ENCODE data around the gene ZNF428.
A peak's percentile ranks its signal among the peaks of the same experiment; 100 is the strongest.
"Not testable (repeated sequence)": the region's sequence is repeated elsewhere in the genome, so short reads cannot be mapped to it uniquely, and the experiment has no call there.

Gene ZNF428

DNA sequence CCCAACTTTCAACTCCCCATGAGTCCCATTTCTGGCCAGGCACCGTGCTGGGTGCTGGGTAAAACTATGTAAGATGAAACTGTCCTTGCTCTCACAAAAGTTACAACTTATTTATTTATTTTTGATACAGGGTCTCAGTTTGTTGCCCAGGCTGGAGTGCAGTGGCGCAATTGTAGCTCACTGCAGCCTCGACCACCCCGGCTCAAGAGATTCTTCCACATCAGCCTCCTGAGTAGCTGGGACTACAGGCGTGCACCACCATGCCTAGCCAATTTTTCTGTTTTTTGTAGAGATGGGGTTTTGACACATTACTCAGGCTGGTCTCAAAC, 33.1 kb upstream of the ZNF428 start:
- Histone ChIP-seq H4K20me1 (ENCODE audit: insufficient read depth) (no peaks in the 10 kb centered on the region), H3K9ac (no peak overlapping the region), H3K27ac (no peak overlapping the region), H3K79me2 (ENCODE audit: insufficient read depth, low read depth) (no peaks in the 10 kb centered on the region), H3K4me2 (no peak overlapping the region), H2AFZ (ENCODE audit: low read depth) (peak overlapping the region; percentile 53), H3K36me3 (ENCODE audit: insufficient read depth) (no peaks in the 10 kb centered on the region), H3K4me1 (ENCODE audit: low read depth, poor library complexity, severe bottlenecking) (no peaks in the 10 kb centered on the region), H3K27me3 (ENCODE audit: insufficient read depth, low read depth) (no peaks in the 10 kb centered on the region), H3K4me3 (IDR thresholded peaks at IDR 0.05; ENCODE audit: insufficient read depth, low read depth, low read length) (no peak overlapping the region)
- TF ChIP-seq, protein P1, sequence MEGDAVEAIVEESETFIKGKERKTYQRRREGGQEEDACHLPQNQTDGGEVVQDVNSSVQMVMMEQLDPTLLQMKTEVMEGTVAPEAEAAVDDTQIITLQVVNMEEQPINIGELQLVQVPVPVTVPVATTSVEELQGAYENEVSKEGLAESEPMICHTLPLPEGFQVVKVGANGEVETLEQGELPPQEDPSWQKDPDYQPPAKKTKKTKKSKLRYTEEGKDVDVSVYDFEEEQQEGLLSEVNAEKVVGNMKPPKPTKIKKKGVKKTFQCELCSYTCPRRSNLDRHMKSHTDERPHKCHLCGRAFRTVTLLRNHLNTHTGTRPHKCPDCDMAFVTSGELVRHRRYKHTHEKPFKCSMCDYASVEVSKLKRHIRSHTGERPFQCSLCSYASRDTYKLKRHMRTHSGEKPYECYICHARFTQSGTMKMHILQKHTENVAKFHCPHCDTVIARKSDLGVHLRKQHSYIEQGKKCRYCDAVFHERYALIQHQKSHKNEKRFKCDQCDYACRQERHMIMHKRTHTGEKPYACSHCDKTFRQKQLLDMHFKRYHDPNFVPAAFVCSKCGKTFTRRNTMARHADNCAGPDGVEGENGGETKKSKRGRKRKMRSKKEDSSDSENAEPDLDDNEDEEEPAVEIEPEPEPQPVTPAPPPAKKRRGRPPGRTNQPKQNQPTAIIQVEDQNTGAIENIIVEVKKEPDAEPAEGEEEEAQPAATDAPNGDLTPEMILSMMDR (conservative IDR thresholded peaks at IDR 0.05; ENCODE audit: low read depth, low read length): no peak

DNA sequence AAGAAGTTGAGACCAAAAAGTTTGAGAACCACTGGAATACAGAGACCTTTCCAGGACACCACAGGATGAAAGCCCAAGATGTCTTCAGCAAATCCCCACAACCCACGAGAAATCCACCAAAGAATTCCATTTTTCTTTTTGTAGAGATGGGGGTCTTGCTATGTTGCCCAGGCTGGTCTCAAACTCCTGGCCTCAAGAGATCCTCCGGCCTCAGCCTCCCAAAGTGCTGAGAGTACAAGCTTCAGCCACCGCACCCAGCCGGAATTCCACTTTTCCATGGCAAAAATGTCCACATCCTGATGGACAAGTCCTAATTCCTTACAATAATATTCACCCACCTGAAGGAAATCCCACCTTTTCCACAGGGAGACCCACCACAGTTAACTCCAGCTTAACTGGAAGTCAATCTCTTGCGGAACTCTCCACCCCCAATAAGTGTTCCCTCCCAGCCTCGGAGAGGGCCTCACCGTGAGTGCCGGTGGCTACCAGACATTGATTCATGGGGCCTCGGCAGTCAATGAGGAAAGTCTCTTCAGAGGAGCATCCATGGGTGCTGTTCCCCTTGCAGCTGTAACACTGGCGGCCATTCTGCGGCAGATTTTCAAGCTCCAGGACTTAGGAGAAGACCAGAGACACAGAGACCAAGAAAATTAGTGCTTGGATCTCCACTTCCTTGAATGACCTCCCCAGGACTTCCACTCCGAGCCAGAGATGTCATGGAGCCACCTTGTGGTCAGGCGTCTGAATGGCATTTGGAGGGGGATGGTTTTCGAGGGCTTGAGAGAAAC, 32.5 kb upstream of the ZNF428 start:
- H3K4me3 ChIP-seq (IDR thresholded peaks at IDR 0.05; ENCODE audit: insufficient read depth, low read depth, low read length): no peak overlapping the region
- no peak overlapping the region; the same call in 1 of the 2 replicates for H3K9ac ChIP-seq
- H3K4me1 ChIP-seq (ENCODE audit: low read depth, poor library complexity, severe bottlenecking): no peaks in the 10 kb centered on the region
- H4K20me1 ChIP-seq (ENCODE audit: insufficient read depth): no peaks in the 10 kb centered on the region
- H3K27ac ChIP-seq: no peak overlapping the region
- no peaks in the 10 kb centered on the region for H3K36me3 ChIP-seq (ENCODE audit: insufficient read depth)
- no peaks in the 10 kb centered on the region for H3K79me2 ChIP-seq (ENCODE audit: insufficient read depth, low read depth)
- peak overlapping the region; percentile 53 for H2AFZ ChIP-seq (ENCODE audit: low read depth)
- TF ChIP-seq, protein P1 (conservative IDR thresholded peaks at IDR 0.05; ENCODE audit: low read depth, low read length): peak; percentile 76
- H3K27me3 ChIP-seq (ENCODE audit: insufficient read depth, low read depth): no peaks in the 10 kb centered on the region
- H3K4me2 ChIP-seq: peak overlapping the region; percentile 2; the same call in 1 of the 2 replicates

DNA sequence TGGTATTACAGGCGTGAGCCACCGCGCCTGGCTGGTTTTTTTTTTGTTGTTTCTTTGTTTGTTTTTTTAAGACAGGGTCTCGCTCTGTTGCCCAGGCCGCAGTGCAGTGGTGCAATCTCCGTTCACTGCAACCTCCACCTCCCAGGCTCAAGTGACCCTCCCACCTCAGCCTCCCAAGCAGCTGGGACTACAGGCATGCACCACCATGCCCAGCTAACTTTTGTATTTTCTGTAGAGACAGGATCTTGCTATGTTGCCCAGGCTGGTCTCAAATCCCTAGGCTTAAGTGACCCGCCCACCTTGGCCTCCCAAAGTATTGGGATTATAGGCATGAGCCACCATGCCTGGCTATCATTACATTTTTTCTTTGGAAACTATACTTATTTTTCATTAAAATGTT, 30.8 kb upstream of the ZNF428 start:
- H2AFZ ChIP-seq (ENCODE audit: low read depth); H3K4me3 ChIP-seq (IDR thresholded peaks at IDR 0.05; ENCODE audit: insufficient read depth, low read depth, low read length); H4K20me1 ChIP-seq (ENCODE audit: insufficient read depth); H3K9ac ChIP-seq; H3K27ac ChIP-seq; H3K36me3 ChIP-seq (ENCODE audit: insufficient read depth); H3K79me2 ChIP-seq (ENCODE audit: insufficient read depth, low read depth); H3K27me3 ChIP-seq (ENCODE audit: insufficient read depth, low read depth); H3K4me1 ChIP-seq (ENCODE audit: low read depth, poor library complexity, severe bottlenecking); H3K4me2 ChIP-seq: not testable (repeated sequence)

DNA sequence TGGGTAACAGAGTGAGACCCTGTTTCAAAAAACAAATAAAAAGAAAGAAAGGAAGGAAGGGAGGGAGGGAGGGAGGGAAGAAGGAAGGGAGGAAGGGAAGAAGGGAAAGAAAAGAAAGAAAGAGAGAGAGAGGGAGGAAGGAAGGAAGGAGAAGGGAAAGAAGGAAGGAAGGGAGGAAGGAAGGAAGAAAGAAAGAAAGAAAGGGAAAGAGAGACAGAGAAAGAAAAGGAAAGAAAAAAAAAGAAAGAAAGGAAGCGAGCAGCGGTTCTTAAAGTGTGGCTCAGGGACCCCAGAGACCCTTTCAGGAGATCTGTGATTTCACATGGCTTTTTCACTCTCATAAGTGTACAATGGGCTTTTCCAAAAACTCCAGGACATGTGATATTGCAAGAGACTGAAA, 30.1 kb upstream of the ZNF428 start:
- no peak overlapping the region for H3K4me3 ChIP-seq (IDR thresholded peaks at IDR 0.05; ENCODE audit: insufficient read depth, low read depth, low read length)
- TF ChIP-seq, protein P1 (conservative IDR thresholded peaks at IDR 0.05; ENCODE audit: low read depth, low read length): no peak
- no peaks in the 10 kb centered on the region for H3K27me3 ChIP-seq (ENCODE audit: insufficient read depth, low read depth)
- no peak overlapping the region for H3K4me2 ChIP-seq
- H2AFZ ChIP-seq (ENCODE audit: low read depth): no peak overlapping the region
- H3K79me2 ChIP-seq (ENCODE audit: insufficient read depth, low read depth): no peaks in the 10 kb centered on the region
- no peaks in the 10 kb centered on the region for H3K4me1 ChIP-seq (ENCODE audit: low read depth, poor library complexity, severe bottlenecking)
- H3K36me3 ChIP-seq (ENCODE audit: insufficient read depth): no peaks in the 10 kb centered on the region
- no peaks in the 10 kb centered on the region for H4K20me1 ChIP-seq (ENCODE audit: insufficient read depth)
- H3K27ac ChIP-seq: no peak overlapping the region
- H3K9ac ChIP-seq: no peak overlapping the region

DNA sequence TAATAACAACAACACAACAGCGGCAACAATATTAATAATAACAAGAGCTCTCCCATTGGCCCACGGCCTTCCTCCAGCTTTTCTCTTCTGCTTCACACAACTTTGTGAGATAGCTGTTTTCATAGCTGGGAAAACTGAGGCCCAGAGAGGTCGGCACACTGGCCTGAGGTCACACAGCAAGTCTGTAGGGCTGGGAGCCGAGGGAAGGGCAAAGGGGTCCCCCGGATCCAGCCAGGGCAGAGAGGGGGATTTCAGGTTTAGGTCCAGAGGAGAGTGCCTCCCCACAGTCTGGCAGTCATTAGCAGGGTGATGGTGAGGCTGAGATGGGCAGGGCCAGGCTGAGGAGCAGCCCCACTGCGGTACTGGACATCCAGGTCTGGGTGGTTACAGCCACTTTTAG, 29.2 kb upstream of the ZNF428 start:
- Histone ChIP-seq H3K36me3 (ENCODE audit: insufficient read depth) (no peaks in the 10 kb centered on the region), H3K4me1 (ENCODE audit: low read depth, poor library complexity, severe bottlenecking) (no peaks in the 10 kb centered on the region), H3K79me2 (ENCODE audit: insufficient read depth, low read depth) (no peaks in the 10 kb centered on the region), H2AFZ (ENCODE audit: low read depth) (no peak overlapping the region), H3K27me3 (ENCODE audit: insufficient read depth, low read depth) (no peaks in the 10 kb centered on the region), H3K27ac (no peak overlapping the region), H3K4me2 (no peak overlapping the region), H3K9ac (no peak overlapping the region), H4K20me1 (ENCODE audit: insufficient read depth) (no peaks in the 10 kb centered on the region), H3K4me3 (IDR thresholded peaks at IDR 0.05; ENCODE audit: insufficient read depth, low read depth, low read length) (no peak overlapping the region)
- TF ChIP-seq, protein P1 (conservative IDR thresholded peaks at IDR 0.05; ENCODE audit: low read depth, low read length): no peak
